ENCODE data around the gene EIPR1. TPM values are rescaled to one million over a fixed set of nuclear protein-coding genes. Genes with fewer than 3 reads are reported as not detected.

The EIPR1 gene
- total RNA-seq, 1 experiment from 2014 or later = 40.4 TPM

GRCh38 chr2:3180082-3180908, 197.3 kb downstream of the EIPR1 start:
- BruUV-seq (replicated peaks) = no TSS peak

GRCh38 chr2:3179626-3180025, 198.0 kb downstream of the EIPR1 start:
- BruUV-seq (replicated peaks) = no TSS peak
- H3K9me2 ChIP-seq (ENCODE audit: insufficient read depth) = no peaks in the 10 kb centered on the region
- no peaks in the 10 kb centered on the region for H3K79me2 ChIP-seq (ENCODE audit: low read depth)
- no peaks in the 10 kb centered on the region for H3F3A ChIP-seq (ENCODE audit: insufficient read depth, low read depth)
- ChIA-PET CTCF (no interaction called here), POLR2A (ENCODE audit: unreplicated experiment) (no interaction called here)
- DNase-seq = no peak
- no peaks in the 10 kb centered on the region for H3K9me3 ChIP-seq (ENCODE audit: insufficient read depth, low read depth)
- no peak overlapping the region for H3K4me2 ChIP-seq
- H4K20me1 ChIP-seq (ENCODE audit: insufficient read depth) = no peaks in the 10 kb centered on the region; the same call in 1 of the 2 replicates
- H3K36me3 ChIP-seq (ENCODE audit: low read depth) = no peaks in the 10 kb centered on the region
- H3K27me3 ChIP-seq (ENCODE audit: insufficient read depth, low read depth) = no peaks in the 10 kb centered on the region
- TF ChIP-seq EZH2 (IDR thresholded peaks at IDR 0.05; ENCODE audit: low read depth) (no peak), CTCF (conservative IDR thresholded peaks at IDR 0.05) (0 out of 2 replicates have a peak, but pooled peaks have one; percentile 2)
- H3K4me1 ChIP-seq (replicated peaks; ENCODE audit: insufficient read depth) = no peaks in the 10 kb centered on the region
- intact Hi-C loops (cut with micrococcal nuclease; ENCODE audit: unreplicated experiment) = no loop called here
- no peak overlapping the region for H3K4me3 ChIP-seq
- no peak overlapping the region for H2AFZ ChIP-seq
- H3K27ac ChIP-seq = no peak overlapping the region

More at GRCh38 chr2:3180082-3180908, 197.3 kb downstream of the EIPR1 start:
- Histone ChIP-seq H3K9me2 (ENCODE audit: insufficient read depth) (no peaks in the 10 kb centered on the region), H3K36me3 (ENCODE audit: low read depth) (no peaks in the 10 kb centered on the region), H3K4me3 (no peak overlapping the region), H4K20me1 (ENCODE audit: insufficient read depth) (no peaks in the 10 kb centered on the region; the same call in 1 of the 2 replicates), H3K9me3 (ENCODE audit: insufficient read depth, low read depth) (no peaks in the 10 kb centered on the region), H3K79me2 (ENCODE audit: low read depth) (no peaks in the 10 kb centered on the region), H2AFZ (no peak overlapping the region), H3K27me3 (ENCODE audit: insufficient read depth, low read depth) (no peaks in the 10 kb centered on the region), H3K4me2 (no peak overlapping the region), H3F3A (ENCODE audit: insufficient read depth, low read depth) (no peaks in the 10 kb centered on the region), H3K27ac (no peak overlapping the region), H3K4me1 (replicated peaks; ENCODE audit: insufficient read depth) (no peaks in the 10 kb centered on the region)
- POLR2A ChIA-PET (ENCODE audit: unreplicated experiment) = no interaction called here
- CTCF ChIA-PET = no interaction called here
- no peak for TF ChIP-seq CTCF (conservative IDR thresholded peaks at IDR 0.05)
- no peak for TF ChIP-seq EZH2 (IDR thresholded peaks at IDR 0.05; ENCODE audit: low read depth)
- no peak for DNase-seq
- intact Hi-C loops (cut with micrococcal nuclease; ENCODE audit: unreplicated experiment) = no loop called here

- no peak overlapping the region for H2AFZ ChIP-seq
- H3K9me3 ChIP-seq (ENCODE audit: insufficient read depth, low read depth) = no peaks in the 10 kb centered on the region
- H3K4me1 ChIP-seq (replicated peaks; ENCODE audit: insufficient read depth) = no peaks in the 10 kb centered on the region
- H3K9me2 ChIP-seq (ENCODE audit: insufficient read depth) = no peaks in the 10 kb centered on the region
- intact Hi-C loops (cut with micrococcal nuclease; ENCODE audit: unreplicated experiment) = no loop called here
- H3K36me3 ChIP-seq (ENCODE audit: low read depth) = no peaks in the 10 kb centered on the region
- no peak overlapping the region for H3K27ac ChIP-seq
- no peaks in the 10 kb centered on the region for H3K27me3 ChIP-seq (ENCODE audit: insufficient read depth, low read depth)
- TF ChIP-seq EZH2 (IDR thresholded peaks at IDR 0.05; ENCODE audit: low read depth) = no peak
- peak; percentile 24; the same call in 1 of the 2 replicates for TF ChIP-seq CTCF (conservative IDR thresholded peaks at IDR 0.05)
- ChIA-PET POLR2A (ENCODE audit: unreplicated experiment) (no interaction called here), CTCF (no interaction called here)
- H3K4me3 ChIP-seq = no peak overlapping the region
- H3K4me2 ChIP-seq = no peak overlapping the region
- no peak for DNase-seq
- no TSS peak for BruUV-seq (replicated peaks)
- H3K79me2 ChIP-seq (ENCODE audit: low read depth) = no peaks in the 10 kb centered on the region
- H3F3A ChIP-seq (ENCODE audit: insufficient read depth, low read depth) = no peaks in the 10 kb centered on the region
- H4K20me1 ChIP-seq (ENCODE audit: insufficient read depth) = no peaks in the 10 kb centered on the region; the same call in 1 of the 2 replicates
Measured at GRCh38 chr2:3179208-3179607, 198.4 kb downstream of the EIPR1 start.
